ENCODE data around the gene FLRT2. TPM values are rescaled to one million over a fixed set of nuclear protein-coding genes. Genes with fewer than 3 reads are reported as not detected.

FLRT2 gene
- polyA plus RNA-seq, 3 donors: 0.01 TPM; not detected in 2

DNA sequence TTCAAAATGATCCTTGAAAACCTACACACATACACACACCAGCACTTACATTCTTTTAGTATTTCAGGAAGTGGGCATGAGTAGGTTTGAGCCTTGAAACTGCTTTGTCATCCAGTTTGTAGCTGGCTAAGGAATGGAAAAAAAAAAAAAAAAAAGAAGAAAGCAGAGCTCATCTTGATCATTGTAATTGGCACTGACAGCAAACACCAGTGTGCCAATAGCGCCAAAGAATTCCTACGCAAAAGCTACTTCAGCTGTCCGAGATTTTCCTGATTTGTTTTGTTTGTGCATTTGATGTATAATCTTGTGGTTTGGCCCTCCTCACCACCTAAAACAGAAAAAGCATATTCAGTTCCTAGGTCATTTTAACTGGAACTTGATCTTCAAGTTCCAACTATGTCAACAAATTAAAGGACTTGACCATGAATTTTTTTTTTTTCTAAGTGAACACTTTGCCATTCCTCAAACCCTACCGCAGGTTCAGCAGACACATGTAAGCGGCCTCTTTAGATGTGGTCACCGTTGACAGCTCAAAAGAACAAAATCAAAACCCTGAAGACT, 57.3 kb downstream of the FLRT2 start:
- peak overlapping the region; percentile 38 for H3K4me2 ChIP-seq (replicated peaks; ENCODE audit: extremely low read depth, low read length, poor library complexity, severe bottlenecking)
- WGBS (ENCODE audit: insufficient coverage): no CpG with 5 or more reads among the region's 6 CpGs
- H2AFZ ChIP-seq (ENCODE audit: insufficient read depth, low read depth, low read length, poor library complexity, severe bottlenecking): peak overlapping the region; percentile 57
- Mint-ChIP-seq H3K27ac (peak overlapping the region; percentile 27 to 88 (median 77)), H3K9me3 (peaks cover 0 to 6% (median 0%) of the 10 kb centered on the region in 7 donors), H3K36me3 (no peaks in the 10 kb centered on the region), H3K27me3 (ENCODE audit: low read depth in 3 of 3) (peaks cover 0 to 1% (median 0%) of the 10 kb centered on the region in 3 donors), H3K4me1 (peaks cover 15% of the 10 kb centered on the region), H3K4me3 (peak overlapping the region in 1 of 2 donors; percentile 67)
- no peaks in the 10 kb centered on the region for H3K79me2 ChIP-seq (ENCODE audit: insufficient read depth, low read length)
- H3K27ac ChIP-seq (ENCODE audit: low read depth in 1 of 2, low read length in 2 of 2): peak overlapping the region in 1 of 2 donors; percentile 60
- no peak overlapping the region for H3K9ac ChIP-seq (ENCODE audit: insufficient read depth, low read length, poor library complexity, severe bottlenecking)
- H3K4me1 ChIP-seq (ENCODE audit: control insufficient read depth in 1 of 2, insufficient read depth in 2 of 2, low read length in 2 of 2): peaks cover 13 to 18% of the 10 kb centered on the region in 2 donors
- intact Hi-C loops (cut with micrococcal nuclease): no loop called here
- no peaks in the 10 kb centered on the region for H3K36me3 ChIP-seq (replicated peaks in 1 of 2; ENCODE audit: control insufficient read depth in 1 of 2, insufficient read depth in 2 of 2, low read length in 2 of 2)
- no peaks in the 10 kb centered on the region for H4K20me1 ChIP-seq (ENCODE audit: insufficient read depth, low read length)
- DNase-seq: peak; percentile 50 to 76 (median 68)
- H3K27me3 ChIP-seq (ENCODE audit: control insufficient read depth in 2 of 2, insufficient read depth in 2 of 2, low read length in 2 of 2): no peaks in the 10 kb centered on the region
- TF ChIP-seq, protein P1, sequence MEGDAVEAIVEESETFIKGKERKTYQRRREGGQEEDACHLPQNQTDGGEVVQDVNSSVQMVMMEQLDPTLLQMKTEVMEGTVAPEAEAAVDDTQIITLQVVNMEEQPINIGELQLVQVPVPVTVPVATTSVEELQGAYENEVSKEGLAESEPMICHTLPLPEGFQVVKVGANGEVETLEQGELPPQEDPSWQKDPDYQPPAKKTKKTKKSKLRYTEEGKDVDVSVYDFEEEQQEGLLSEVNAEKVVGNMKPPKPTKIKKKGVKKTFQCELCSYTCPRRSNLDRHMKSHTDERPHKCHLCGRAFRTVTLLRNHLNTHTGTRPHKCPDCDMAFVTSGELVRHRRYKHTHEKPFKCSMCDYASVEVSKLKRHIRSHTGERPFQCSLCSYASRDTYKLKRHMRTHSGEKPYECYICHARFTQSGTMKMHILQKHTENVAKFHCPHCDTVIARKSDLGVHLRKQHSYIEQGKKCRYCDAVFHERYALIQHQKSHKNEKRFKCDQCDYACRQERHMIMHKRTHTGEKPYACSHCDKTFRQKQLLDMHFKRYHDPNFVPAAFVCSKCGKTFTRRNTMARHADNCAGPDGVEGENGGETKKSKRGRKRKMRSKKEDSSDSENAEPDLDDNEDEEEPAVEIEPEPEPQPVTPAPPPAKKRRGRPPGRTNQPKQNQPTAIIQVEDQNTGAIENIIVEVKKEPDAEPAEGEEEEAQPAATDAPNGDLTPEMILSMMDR (IDR thresholded peaks at IDR 0.05): no peak
- H3K4me3 ChIP-seq (replicated peaks in 1 of 3; ENCODE audit: low read depth in 2 of 3, low read length in 3 of 3): no peak overlapping the region
- no peaks in the 10 kb centered on the region for H3K9me3 ChIP-seq (replicated peaks in 1 of 2; ENCODE audit: control insufficient read depth in 1 of 2, insufficient read depth in 1 of 2, low read length in 2 of 2)

DNA sequence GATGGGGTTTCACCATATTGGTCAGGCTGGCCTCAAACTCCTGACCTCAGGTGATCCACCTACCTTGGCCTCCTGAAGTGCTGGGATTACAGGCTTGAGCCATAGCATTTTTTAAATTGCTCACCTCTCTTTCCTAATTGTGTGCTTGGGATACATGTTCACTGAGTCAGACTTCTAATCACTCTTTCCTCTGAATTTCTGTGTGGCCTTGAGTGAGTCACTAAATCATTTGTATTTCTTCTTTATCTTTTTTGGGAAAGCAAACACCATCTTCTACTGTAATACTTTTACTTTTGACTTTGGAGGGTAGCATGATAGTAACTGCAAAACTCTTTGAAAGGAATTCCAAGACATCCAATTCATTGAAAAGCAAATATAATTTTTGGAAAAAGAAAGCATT, 60.8 kb downstream of the FLRT2 start:
- peaks cover 15% of the 10 kb centered on the region for H3K4me1 Mint-ChIP-seq
- no peaks in the 10 kb centered on the region for H3K27me3 ChIP-seq (ENCODE audit: control insufficient read depth in 2 of 2, insufficient read depth in 2 of 2, low read length in 2 of 2)
- no peaks in the 10 kb centered on the region for H3K79me2 ChIP-seq (ENCODE audit: insufficient read depth, low read length)
- H3K36me3 Mint-ChIP-seq: no peaks in the 10 kb centered on the region
- H3K4me2 ChIP-seq (replicated peaks; ENCODE audit: extremely low read depth, low read length, poor library complexity, severe bottlenecking): no peak overlapping the region
- H2AFZ ChIP-seq (ENCODE audit: insufficient read depth, low read depth, low read length, poor library complexity, severe bottlenecking): no peak overlapping the region
- H3K9me3 Mint-ChIP-seq: peaks cover under 1 to 8% (median 2%) of the 10 kb centered on the region in 7 donors
- no peak overlapping the region for H3K27ac ChIP-seq (ENCODE audit: low read depth in 1 of 2, low read length in 2 of 2)
- no peak overlapping the region for H3K4me3 Mint-ChIP-seq
- H3K4me1 ChIP-seq (ENCODE audit: control insufficient read depth in 1 of 2, insufficient read depth in 2 of 2, low read length in 2 of 2): peaks cover 13 to 18% of the 10 kb centered on the region in 2 donors
- intact Hi-C loops (cut with micrococcal nuclease): no loop called here
- H3K27ac Mint-ChIP-seq: no peak overlapping the region
- peaks cover 0 to 1% of the 10 kb centered on the region in 2 donors for H3K9me3 ChIP-seq (replicated peaks in 1 of 2; ENCODE audit: control insufficient read depth in 1 of 2, insufficient read depth in 1 of 2, low read length in 2 of 2)
- H3K9ac ChIP-seq (ENCODE audit: insufficient read depth, low read length, poor library complexity, severe bottlenecking): no peak overlapping the region
- no peak overlapping the region for H3K4me3 ChIP-seq (replicated peaks in 1 of 3; ENCODE audit: low read depth in 2 of 3, low read length in 3 of 3)
- TF ChIP-seq, protein P1 (IDR thresholded peaks at IDR 0.05): no peak
- peaks cover 0 to 1% (median 0%) of the 10 kb centered on the region in 3 donors for H3K27me3 Mint-ChIP-seq (ENCODE audit: low read depth in 3 of 3)
- H4K20me1 ChIP-seq (ENCODE audit: insufficient read depth, low read length): no peaks in the 10 kb centered on the region
- no peak for DNase-seq
- no peaks in the 10 kb centered on the region for H3K36me3 ChIP-seq (replicated peaks in 1 of 2; ENCODE audit: control insufficient read depth in 1 of 2, insufficient read depth in 2 of 2, low read length in 2 of 2)

Data from CD14-positive monocyte (primary cell).